NCI-H146 treated with DMSO at 0.1 percent for 48 hours (cell line): ENCODE measurements around the gene ELOF1.
"Not testable (repeated sequence)": the region's sequence is repeated elsewhere in the genome, so short reads cannot be mapped to it uniquely, and the experiment has no call there.

Experiments
- DNase-seq: peaks from one replicate; lab custom pipeline; 2025; ENCODE audit not compliant: unreplicated experiment; lab: John Stamatoyannopoulos, UW

ELOF1 gene

DNA sequence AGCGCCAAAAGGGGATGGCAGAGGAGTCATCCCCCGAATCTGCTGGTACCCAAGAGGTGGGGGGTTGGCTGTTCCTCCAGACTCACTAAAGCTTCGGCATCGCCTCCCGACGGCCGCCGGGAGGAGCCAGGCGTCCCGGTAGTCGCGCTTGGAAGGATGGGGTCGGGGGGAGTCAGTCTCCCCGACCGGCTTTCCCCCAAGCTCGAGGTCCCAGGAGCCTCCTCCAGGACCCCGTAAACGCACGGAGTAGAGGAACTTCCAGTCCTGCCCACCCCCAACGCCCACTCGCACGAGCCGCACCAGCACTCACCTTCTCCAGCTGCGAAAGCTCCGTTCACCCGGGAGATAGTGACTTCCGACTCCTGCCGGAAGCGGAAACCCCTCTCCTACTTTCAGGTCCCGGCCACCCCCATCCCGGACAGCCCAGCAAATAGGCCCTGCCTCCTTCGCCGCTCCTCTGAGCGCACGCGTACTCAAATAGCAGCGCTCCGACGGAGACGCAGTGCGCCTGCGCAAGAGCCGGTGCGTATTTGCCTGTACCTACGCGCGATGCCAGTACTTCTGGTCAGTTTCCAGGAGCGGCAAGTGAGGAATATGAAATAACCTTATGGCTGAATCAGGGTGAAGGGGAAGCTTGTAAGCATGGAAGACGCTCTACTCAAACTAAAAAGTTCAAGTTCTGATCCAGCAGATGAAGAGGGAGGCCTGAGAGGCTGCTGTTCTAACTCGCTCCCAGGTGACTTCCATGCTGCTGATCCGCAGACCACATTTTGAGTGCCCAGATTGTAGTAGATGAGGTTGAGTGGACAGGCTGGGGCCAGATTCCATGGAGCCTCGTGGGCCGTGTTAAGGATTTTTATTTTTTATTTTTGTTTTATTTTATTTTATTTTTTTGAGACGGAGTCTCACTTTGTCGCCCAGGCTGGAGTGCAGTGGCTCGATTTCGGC, at the start of gene ELOF1:
Gene ELOF1, minus strand, starts transcription at position 350 of the 948 bp plus-strand sequence. CDS start 4,883 bp downstream, outside the sequence.
- DNase-seq, result peak; percentile 98

DNA sequence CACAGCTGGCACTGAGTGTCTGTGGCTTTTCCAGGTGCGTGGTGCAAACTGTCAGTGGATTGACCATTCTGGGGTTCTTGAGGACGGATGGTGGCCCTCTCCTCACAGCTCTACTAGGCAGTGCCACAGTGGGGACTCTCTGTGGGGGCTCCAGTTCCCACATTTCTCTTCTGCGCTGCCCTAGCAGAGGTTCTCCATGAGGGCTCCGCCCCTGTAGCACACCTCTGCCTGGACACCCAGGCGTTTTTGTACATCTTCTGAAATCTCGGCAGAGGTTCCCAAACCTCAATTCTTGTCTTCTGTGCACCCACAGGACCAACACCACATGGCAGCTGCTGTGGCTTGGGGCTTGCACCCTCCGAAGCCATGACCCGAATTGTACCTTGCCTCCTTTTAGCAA, 47.5 kb upstream of the ELOF1 start:
- DNase-seq, result no peak

DNA sequence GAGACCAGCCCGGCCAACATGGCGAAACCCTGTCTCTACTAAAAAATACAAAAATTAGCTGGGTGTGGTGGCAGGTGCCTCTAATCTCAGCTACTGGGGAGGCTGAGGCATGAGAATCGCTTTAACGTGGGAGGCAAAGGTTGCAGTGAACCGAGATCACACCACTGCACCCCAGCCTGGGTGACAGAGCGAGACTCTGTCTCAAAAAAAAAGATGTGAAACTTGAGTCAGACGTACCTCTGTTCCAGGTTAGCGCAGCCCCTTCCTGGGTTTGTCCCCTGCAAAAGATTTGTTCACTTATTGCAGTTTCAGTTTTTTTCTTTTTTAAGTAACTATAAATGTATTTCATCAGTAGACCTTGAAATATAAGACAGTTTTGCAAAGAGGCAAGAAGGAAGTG, 40.7 kb upstream of the ELOF1 start:
- not testable (repeated sequence) for DNase-seq

DNA sequence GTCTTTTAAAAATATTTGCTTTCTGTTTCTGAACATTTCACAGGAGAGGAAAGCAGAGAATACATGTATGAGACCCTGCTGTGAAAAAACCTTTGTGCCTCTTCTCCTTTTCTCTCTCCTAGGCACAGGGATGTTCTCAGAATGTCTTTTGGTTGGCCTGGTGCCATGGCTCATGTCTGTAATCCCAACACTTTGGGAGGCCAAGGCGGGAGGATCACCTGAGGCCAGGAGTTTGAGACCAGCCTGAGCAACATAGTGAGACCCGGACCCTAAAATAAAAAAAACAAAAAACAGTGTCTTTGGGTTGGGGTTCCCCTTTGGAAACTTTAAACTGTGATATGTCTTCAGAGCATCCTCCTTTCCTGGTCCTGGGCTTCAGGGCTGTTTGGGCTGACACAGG, 39.7 kb upstream of the ELOF1 start:
- no peak for DNase-seq

DNA sequence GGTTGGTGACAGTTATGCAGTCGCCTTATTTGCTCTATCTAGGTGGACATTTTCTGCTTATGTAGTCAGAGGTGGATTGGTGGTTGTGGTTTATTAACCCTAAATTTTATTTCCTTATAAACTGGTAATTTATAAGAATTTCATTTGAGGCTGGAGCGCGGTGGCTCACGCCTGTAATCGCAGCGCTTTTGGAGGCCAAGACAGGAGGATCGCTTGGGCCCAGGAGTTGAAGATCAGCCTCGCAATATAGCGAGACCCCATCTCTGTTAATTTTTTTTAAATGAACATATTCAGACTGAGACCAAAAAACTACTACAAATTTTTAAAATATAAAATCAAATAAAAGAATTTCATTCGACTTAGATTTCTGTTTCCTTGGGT, 39.1 kb upstream of the ELOF1 start:
- DNase-seq, result no peak

DNA sequence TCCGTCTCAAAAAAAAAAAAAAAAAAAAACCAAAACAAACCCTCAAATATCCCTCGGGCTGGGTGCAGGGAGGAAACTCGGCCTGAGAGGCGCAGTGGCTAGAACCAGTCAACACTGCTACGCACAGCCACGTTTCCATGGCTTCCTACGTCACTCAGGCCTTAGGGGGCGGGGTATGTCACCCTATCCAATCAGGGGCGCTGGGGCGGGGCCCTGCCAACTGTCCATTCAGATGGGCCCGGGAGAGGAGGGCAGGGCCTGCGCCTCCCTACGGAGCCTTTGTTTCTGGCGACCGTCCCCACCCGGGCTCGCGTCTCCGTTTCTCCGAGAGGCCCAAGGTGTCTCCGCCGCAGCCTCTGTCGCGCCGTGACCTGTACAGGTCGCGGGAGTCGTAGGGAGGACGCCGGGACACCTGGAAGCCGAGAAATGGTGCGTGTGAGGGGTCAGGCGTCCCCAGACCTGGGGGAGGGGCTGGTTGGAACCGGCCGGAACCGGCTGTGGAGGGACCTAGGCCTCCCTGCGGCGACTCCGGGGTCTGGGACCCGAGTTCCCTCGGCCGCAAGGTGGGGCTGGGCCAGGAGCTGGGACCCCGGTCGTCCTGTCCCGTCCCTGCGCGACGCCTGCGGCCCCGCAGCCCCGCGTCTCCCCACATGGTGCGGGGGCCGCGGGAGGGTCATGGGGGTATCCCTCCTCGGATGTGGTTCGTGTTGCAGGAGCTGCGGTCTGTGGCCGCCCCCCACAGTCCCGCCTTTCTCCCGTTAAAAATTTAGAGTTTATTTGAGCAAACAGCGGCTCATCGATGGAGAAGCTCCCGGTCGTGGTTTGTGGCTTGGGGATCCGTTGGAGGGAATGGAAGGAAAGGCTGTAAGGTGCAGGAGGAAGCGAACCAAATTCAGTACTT, 38.4 kb upstream of the ELOF1 start, which contains the start of gene ZNF627:
Gene ZNF627, plus strand, starts transcription at position 282 of the 901 bp plus-strand sequence. Its CDS starts 145 bp downstream, at position 427.
- DNase-seq, result peak; percentile 98

DNA sequence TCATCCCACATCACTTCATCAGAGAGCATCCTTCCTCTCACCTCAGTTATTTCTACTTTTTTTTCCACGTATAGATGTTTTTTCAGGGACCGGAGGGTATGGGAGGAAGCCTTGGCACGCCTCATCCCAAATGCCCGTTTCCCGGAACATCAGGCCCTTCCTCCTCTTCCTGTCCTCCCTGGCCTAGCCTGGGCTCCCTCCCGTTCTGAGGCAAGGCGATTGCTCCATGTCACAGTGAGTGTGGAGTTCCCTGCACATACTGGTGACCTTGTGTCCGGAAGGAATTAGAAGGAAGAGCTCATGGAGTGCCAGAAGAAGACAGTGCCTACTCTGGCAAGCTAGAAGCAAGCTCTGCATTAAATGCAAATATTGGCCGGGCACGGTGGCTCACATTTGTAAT, 37.1 kb upstream of the ELOF1 start:
- no peak for DNase-seq

DNA sequence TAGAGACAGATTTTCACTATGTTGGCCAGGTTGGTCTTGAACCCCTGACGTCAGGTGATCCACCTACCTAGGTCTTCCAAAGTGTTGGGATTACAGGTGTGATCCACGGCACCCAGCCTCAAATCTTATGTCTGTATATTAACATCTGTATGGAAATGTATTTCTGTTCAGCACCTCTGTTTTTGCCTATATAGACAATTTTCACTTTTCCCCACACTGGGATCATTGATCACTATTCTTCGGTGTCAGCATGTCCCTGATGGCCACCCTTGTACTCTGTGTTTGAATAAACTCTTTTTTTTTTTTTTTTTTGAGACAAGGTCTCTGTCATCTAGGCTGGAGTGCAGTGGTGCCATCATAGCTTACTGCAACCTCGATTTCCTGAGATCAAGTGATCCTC, 35.1 kb upstream of the ELOF1 start:
- DNase-seq, result no peak

DNA sequence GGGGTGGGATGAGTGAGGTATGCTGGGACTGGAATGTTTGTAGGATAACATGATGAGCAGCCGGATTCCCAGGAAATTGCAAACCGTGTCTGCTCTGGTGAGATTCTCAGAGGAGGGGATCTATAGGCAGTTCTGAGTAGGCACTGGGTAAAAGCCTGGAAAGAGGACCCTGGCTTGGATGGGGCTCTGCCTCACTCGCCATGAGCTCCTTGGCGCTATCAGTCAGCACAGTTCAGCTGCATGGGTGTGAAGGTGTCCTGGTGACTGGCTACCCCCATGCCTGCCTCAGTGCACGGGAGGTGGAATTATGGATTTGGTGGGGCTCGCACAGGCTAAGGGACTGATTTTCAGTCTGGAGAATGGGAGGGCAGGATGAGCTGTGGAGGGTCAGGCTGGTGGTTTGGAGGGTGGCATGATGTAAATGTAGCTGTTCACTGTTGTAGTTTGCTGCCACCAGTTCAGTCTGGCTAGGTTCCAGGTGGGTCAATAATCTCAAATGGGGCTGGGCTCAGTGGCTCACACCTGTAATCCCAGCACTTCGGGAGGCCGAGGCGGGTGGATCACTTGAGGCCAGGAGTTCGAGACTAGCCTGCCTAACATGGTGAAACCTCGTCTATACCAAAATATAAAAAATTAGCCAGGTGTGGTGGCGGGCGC, 29.1 kb upstream of the ELOF1 start:
- peak; percentile 53 for DNase-seq

DNA sequence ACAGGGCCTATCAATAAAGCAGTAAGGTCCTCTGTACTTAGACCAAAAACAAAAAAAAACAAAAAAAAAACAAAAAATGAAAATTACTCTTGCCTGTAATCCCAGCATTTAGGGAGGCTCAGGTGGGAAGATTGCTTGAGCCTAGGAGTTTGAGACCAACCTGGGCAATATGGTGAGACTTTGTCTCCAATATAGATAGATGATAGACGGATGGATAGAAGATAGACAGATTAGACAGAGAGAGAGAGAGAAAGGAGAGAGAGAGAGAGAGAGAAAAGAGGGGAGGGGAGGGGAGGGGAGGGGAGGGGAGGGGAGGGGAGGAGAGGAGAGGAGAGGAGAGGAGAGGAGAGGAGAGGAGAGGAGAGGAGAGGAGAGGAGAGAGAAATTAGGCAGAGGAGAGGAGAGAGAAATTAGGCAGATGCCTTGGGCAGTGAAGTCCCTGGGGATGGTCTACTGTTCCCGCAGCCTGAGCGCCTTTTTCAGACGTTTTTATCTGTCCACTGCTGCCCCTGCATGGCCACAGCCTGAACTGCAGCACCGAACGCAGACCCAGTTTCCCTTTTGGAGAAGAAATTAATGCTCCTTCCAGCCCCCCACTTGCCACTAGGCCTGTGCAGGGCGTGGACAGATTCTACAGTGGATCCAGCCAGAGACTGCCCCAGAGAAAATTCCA, 28.4 kb upstream of the ELOF1 start:
- peak; percentile 60 for DNase-seq

DNA sequence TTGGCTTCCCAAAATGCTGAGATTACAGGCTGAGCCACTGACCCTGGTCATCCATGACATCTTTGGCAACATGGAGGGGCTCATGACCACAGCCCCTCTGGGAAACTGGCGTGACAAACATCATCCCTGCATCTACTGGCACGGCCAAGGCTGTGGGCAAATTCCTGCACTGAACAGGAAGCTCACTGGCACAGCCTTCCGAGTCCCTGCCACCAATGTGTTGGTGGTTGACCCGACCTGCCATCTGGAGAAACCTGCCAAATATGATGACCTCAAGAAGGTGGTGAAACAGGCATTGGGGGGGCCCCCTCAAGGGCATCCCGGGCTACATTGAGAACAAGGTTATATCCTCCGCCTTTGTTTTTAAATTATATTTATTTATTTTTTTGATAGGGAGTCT, 27.3 kb upstream of the ELOF1 start:
- DNase-seq, result no peak

DNA sequence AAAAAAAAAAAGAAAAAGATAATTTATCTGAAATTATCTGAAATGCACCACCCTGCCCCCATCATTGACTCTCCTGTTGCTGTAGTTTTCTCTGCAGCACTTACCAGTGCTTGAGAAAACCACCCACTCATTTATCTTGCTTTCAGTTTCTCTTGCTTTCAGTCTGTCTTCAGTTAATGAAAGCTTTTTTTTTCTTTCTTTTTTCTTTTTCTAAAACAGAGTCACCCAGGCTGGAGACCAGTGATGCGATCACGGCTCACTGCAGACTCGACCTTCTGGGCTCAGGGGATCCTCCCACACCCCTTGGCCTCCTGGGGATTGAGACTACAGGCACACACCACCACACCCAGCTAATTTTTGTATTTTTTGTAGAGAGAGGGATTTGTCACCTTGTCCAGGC, 22.7 kb upstream of the ELOF1 start:
- DNase-seq, result no peak

DNA sequence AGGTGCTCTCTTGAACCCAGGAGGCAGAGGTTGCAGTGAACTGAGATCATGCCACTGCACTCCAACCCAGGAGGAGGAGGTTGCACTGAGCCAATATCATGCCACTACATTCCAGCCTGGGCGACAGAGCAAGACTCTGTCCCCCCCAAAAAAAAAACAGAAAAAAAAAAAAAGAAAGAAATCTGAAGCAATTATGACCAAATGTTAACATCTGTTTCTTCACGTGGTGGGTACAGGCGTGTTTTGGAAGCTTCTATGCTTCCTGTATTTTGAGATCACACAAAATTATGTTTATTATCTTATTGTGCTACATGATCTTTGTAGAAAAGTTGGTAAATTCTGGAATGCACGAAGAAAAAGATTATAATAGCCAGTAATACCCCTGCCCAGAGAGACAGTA, 21.1 kb upstream of the ELOF1 start:
- no peak for DNase-seq

DNA sequence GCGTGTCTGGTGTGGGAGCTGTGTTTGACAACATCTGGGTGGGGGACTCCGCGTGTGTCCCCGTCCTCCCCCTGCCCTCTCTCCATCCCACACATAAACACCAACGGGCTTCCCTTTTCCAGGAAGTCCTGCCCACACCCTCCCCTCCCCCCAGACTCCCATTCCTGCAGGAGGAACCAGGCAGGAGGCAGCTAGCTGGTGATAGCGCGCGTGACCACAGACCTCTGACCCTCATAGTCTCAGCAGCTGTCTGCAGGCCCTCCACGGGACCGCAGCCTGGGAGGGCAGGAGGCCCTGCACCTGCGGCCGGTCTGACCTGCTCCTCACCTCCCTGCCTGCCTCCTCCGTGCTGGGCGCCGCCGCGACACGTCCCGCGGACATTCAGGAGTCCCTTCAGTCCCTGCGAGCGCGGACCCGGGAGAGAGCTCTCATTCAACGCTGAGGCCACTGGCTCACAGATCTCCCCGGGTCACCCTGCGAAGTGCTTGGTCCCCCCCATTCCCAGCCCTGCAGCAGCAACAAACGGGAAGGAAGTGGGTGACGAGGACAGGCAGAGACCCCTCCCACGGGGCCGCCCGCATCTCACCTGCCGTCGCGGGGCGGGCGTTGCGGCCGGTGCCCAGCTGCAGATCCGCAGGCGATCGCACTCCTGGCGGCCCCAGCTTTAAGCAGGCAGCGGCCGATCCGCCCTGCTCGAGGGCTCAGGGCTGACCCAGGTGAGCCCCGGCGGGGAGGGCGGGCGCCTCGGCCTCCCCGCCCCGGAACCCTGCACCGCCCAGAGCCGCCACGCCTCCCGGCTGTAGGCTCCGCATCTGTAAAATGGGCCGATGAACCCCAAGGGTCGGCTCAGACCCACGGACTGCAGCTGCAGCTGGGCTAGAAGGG, 19.5 kb upstream of the ELOF1 start:
- peak; percentile 23 for DNase-seq

DNA sequence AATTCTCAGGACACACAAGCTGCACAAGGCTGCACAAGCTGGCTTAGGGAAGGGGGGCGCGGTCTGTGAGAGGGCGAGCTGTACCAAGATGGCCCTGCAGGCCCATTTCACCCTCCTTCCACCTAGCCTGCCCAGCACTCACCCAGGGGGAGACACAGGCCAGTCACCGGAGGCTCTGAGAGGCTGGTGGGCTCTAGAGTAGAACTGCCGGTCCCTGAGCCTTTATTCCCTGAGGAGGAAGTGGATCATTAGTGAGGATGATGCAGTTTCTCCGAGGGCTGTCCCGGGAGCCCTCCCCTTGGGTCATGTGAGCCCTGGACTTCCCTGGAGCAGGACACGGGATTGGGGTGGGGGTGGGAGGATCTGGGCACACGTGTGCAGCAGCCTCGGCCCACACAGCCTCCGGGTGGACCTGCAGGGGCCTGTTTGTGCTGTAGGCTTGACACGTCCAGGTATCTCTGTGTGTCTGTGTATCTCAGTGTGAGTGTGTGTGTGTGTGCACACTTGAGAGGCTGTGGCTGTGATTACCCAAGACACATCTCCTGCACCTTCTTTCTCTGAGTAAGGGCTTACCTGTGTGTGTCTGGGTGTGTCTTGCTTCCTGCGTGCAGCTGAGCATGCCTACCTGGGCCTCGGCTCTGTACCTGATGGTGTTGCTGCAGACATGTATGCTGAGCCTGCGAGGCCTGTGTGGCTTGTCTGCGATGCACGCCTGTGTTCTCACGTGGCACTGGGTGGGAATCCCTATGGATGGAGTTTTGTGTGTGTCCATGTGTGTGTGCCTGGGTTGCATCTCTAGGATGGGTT, 18.6 kb upstream of the ELOF1 start, which contains the start of gene ACP5:
Gene ACP5, minus strand, starts transcription at position 195 of the 807 bp plus-strand sequence. CDS start 328 bp downstream, outside the sequence.
- DNase-seq, result no peak

DNA sequence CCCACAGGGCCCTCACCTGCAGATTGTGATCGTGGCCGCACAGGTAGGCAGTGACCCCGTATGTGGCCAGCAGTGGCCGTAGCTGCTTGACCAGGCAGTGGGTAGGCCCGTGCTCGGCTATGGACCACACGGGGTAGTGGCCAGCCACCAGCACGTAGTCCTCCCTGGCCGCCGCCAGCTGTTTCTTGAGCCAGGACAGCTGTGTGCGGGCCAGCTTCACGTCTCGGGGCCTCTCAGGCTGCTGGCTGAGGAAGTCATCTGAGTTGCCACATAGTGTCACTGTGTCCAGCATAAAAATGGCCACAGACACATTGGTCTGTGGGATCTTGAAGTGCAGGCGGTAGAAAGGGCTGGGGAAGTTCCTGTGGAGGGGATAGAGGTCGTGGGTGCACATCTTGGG, 17.2 kb upstream of the ELOF1 start:
- no peak for DNase-seq

DNA sequence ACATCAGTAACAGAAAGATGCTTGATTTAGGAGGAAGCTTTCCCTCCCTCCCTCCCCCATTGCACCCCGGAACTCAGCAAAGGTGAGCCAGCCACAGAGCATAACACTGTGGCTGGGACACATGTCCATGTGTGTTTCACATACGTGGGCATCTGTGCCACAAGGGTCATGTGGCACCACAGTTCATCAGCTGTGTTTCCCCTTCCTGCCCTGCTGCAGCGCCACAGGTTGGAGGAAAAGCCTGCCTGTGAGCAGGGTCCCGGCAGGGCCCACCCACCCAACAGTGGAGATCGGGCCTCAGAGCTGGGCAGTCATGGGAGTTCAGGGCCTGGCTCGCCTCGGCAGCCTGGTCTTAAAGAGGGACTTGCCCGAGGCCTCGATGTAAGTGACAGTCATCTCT, 15.7 kb upstream of the ELOF1 start:
- no peak for DNase-seq

DNA sequence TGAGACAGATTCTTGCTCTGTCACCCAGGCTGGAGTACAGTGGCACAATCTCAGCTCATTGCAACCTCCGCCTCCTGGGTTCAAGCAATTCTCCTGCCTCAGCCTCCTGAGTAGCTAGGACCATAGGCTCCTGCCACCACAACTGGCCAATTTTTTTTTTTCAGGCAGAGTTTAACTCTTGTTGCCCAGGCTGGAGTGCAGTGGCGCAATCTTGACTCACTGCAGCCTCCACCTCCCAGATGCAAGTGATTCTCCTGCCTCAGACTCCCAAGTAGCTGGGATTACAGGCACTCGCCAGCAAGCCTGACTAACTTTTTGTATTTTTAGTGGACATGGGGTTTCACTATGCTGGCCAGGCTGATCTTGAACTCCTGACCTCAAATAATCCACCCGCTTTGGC, 14.7 kb upstream of the ELOF1 start:
- not testable (repeated sequence) for DNase-seq

DNA sequence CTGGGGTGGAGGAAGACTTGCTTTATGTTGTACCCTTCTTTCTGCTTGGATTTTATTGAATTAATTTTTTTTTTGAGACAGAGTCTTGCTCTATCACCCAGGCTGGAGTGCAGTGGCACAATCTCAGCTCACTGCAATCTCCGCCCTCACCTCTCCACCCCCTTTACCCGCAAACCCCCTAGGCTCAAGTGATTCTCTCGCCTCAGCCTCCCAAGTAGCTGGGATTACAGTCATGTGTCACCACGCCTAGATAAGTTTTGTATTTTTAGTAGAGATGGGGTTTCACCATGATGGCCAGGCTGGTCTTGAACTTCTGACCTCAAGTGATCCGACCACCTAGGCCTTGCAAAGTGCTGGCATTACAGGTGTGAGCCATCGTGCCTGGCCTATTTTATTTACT, 14.3 kb upstream of the ELOF1 start:
- DNase-seq, result not testable (repeated sequence)
